GM21528 (cell line): ENCODE data around the gene SBF2.
"Not testable (repeated sequence)": the region's sequence is repeated elsewhere in the genome, so short reads cannot be mapped to it uniquely, and the experiment has no call there.

Source experiments
- ATAC-seq: cut with Tn5 transposase; IDR thresholded peaks from one replicate; pipeline ENCODE4 v1.9.1; 2021; ENCODE audit warnings: mild to moderate bottlenecking, moderate library complexity; ENCODE audit not compliant: unreplicated experiment, low FRiP score

SBF2 gene

DNA sequence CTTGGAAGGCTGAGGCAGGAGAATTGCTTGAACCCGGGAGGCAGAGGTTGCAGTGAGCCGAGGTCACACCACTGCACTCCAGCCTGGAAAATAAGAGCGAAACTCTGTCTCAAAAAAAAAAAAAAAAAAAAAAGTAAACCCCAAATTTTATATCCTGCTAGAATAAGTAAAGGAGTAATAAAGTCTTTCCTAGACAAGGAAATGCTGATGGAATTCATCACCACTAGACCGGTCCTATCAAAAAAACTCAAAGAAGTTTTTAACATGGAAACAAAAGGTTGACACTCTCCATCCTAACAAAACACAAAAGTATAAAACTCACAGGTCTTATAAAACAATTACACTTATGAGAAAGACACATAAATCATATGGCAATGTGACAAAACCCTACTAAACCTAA, 213.9 kb downstream of the SBF2 start:
- ATAC-seq, result no peak

DNA sequence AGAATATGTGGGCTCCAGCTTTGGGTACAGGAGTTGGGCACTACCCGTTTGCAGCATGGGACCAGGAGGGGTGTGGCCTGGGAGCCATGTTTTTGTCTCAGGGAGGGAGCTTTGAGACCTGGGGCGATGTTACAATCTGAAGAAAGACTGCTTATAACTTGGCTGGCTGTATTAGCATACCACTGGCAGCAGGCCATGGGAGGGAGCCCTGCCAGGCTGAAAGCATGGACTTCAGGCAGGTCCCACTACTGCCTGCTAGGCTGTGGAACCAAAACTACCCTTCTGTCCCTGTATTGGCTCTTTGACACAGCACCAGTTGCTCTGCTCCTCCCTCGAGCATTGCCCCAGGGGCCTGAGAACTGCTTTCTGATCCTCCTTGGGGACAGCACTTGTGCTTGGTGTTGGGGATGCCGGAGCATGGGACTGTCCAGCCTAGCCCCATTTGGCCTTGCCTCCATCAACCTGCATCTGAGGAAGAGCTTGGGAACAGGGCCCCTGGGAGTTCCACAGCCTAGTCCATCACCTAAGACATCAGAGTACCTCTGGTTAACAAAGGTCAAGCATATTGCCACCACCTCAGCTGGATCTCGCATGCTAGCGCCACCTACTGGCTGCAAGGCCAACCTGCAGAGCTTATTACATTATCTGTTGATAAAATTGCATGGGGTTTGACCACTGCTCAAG, 217.4 kb downstream of the SBF2 start:
- peak; percentile 81 for ATAC-seq

DNA sequence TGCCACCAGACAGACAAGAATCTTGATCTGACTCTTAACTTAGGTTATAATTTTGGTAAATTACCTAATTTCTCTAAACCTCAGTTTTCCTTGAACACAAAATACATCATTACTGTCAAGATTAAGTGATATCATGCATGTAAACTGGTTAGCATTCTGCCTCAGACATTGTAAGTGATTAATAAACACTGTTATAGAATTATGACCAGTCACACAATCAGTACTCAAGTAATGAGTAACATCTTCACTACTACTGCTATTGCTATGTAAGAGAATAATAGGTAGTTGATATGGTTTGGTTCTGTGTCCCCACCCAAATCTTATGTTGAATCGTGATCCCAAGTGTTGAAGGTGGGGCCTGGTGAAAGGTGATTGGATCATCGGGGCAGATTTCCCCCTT, 218.9 kb downstream of the SBF2 start:
- ATAC-seq, result no peak

DNA sequence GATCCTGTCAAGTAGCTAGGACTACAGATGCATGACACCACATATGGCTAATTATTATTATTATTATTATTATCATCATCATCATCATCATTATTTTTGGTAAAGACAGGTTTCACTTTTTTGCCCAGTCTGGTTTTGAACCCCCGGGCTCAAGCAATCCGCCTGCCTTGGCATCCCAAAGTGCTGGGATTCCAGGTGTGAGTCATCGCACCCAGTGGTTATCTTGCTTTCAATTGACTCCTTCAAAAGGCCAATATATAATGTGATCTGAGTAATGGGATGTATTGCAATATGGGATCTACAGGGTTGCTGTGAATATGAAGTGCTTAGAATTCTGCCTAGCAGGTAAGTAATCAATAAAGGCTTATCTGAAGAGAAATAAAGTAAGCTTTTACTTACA, 221.2 kb downstream of the SBF2 start:
- no peak for ATAC-seq

DNA sequence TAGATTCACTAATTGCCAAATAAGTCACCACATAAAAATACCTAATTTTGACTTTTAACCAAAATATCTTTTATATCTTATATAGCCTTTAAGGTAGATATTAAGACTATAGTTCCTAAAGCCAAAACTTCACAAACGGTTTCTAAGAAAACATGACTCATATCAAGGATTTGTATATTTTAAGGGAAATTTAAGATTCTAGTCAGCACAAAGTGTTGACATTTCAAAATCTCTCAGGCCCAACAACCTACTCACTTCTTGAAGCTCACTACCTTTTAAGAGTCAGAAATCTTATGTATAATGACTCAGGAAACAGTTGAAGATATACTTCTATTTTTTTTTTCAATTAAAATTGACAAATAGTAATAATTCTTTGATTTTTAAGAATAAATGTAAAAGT, 221.9 kb downstream of the SBF2 start:
- no peak for ATAC-seq

DNA sequence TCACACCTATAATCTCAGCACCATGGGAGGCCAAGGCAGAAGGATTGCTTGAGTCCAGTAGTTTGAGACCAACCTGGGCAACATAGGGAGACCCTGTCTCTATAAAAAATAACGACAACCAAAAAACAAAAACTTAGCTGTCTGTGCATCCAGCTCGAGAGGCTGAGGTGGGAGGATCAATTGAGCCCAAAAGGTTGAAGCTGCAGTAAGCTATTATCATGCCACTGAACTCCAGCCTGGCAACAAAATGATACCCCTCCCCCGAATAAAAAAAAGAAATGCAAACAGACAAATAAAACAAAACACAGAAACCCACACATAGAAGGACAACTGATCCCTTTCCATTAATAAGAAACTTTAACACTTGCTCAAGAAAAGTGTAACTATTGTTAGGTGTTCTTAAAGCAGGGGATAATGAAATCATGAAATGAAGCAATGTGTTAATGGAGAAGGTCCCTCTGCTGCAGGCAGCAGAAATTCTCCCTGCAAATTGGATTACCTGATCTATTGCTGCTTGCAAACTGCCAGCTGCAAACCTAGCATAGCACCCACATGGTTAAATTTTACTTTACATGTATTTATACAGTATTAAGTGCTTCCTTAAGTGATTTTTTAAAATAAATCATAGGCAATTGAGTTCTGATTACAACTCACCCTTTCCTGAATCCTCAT, 226.3 kb downstream of the SBF2 start:
- no peak for ATAC-seq

DNA sequence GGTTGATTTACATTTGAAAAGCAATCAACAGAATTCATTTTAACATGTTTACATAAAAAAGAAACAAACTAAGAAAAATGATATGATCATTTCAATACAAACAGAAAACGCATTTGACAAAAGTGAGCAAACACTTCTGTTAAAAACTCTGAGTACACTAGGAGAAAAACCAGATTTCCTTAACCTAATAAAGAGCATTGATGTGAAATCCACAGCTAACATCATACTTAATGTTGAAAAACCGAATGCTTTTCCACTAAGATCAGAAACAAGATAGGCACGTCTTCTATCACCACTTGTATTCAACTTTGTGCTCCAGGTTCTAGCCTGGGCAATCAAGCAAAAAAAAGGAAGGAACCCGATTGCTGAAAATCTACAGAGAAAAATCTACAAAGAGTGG, 227.6 kb downstream of the SBF2 start:
- ATAC-seq, result no peak

DNA sequence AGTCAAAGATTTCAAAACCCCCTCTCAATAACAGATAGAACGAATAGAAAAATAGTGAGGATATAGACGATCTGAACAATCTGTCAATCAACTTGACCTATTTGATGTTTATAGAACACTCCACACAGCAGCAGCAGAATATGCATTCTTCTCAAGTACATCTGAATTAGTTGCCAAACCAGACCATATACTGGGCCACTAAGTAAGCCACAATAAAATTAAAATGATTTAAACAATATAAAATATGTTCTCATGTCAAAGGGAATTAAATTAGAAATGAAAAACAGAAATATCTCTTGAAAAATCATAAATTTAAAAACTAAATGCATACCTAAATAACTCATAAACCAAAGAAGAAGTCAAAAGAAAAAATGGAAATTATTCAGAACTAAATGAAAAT, 229.2 kb downstream of the SBF2 start:
- ATAC-seq, result no peak

DNA sequence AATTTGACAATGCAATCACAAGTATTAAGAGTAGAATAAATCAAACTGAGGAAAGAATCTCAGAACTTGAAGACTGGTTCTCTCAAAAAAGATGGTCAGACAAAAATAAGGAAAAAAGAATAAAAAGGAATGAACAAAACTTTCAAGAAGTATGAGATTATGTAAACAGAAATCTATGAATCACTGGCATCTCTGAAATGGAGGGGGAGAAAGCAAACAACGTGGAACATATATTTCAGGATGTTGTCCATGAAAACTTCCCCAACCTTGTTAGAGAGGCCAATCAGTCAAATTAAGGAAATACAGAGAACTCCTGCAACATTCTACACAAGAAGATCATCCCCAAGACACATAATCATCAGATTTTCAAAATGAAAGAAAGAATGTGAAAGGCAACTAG, 235.7 kb downstream of the SBF2 start:
- ATAC-seq, result no peak

DNA sequence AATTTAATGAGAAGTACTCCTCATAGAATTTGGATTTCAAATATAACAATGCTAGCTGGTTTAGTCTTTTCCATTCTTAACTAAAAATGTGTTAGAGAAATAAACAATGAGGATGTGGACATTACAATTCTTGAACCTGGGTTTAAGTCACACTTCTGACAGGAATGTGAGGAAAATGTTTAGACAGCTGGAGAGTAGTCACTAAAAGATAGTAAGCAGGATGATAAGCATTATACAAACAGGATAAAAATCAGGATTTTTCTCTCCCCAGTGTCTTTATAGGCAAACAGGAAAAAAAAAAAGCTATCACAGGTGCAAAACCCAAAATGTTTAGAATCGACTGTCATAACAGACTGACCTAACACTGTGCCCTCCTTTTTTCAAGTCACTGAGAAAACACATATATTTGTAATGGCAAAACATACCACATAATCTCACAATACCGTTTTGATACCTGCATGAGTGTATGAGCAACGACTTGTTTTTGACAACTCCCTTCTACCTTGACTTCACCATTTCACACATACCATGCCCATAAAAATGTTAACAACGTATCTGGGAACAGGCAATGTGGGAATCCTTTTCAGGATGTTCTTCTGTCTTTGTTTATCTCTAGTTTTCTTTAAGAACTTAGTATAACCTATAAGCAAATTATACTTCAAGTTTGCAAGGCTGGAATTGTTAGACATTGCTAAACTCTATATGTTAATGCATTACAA, 242.0 kb downstream of the SBF2 start:
- no peak for ATAC-seq

DNA sequence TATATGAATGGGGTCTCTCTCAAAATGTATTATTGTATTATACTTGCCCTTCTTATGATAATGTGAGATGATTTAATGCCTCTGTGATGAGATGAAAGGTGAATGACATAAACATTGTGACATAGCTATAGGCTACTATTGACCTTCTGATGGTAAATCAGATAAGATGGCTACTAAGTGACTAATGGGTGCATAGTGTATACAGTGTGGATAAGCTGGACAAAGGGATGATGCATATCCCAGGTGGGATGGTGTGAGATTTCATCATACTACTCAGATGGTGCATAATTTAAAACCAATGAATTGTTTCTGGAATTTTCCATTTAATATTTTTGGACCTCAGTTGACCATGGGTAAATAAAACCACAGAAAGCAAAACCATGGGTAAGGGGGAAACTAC, 243.5 kb downstream of the SBF2 start:
- no peak for ATAC-seq

DNA sequence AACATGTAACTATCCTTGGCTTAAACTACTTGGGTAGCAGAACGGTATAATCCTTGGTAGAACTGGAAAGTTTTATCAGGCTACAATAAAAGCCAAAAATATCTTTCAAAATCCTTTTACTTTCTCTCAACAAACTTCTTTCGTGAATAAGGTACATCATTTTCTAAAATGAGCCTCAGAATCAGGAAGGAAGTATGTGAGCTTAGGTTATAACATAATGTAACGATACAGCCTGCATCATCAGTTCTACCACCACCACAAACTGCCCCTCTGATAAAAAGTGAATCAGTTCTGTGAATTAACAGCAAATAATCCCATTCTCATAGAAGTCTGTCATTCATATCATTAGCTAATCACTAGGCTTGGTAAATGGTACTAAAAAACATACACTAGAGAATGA, 244.3 kb downstream of the SBF2 start:
- ATAC-seq, result no peak

DNA sequence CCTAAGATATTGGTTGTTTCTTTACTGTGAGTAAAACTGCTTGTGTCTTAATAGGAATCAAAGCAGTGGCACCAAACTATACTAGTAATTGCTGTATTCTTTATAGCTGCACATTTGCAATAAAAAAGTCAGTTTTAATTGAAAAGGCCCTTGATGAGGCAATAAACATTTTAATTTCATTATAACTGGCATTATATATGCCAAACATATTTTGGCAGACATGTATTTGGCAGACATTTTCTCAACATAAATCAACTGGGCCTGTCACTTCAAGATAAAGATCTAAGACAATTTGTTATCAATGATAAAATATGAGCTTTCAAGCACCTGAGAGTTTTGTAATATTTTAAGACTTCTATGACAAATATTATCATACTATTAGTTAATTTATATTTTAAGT, 245.7 kb downstream of the SBF2 start:
- ATAC-seq, result no peak

DNA sequence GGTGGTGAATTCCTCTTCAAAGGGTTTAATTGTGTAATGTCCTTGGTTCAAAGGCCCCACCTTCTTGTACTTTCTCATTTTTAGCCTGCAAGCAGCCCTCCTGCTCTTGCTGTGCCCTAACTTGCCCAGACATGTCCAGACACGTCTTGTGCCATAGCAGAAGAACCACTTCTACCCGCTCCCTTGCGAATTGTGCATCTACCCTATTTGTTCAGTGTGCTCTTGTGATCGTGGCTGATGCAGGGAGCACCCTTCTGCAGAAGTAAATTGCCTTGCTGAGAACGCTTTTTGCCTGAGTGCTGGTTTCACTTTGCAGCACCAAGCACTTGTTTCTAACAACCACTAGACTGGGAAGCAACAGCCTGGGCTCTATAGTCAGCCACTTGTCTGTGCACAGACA, 249.4 kb downstream of the SBF2 start:
- ATAC-seq, result no peak

DNA sequence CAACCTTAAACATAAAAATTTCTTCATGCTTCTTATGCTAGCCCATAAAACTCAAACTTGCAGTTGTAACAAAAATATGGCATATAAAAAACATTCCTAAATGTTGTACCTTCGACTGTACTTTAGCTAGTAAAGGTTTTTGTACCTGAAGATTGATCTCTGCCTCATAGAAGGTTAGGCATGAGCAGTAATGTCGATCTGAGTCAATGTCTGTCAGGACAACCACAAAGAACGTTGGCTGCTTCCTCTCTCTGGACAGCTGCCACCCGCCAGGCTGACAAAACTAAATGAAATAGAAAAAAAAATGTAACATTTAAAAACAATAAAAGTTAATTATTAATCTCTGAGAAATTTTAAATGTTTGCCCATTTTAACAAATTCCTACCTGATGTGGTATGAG, 251.3 kb downstream of the SBF2 start:
- no peak for ATAC-seq

DNA sequence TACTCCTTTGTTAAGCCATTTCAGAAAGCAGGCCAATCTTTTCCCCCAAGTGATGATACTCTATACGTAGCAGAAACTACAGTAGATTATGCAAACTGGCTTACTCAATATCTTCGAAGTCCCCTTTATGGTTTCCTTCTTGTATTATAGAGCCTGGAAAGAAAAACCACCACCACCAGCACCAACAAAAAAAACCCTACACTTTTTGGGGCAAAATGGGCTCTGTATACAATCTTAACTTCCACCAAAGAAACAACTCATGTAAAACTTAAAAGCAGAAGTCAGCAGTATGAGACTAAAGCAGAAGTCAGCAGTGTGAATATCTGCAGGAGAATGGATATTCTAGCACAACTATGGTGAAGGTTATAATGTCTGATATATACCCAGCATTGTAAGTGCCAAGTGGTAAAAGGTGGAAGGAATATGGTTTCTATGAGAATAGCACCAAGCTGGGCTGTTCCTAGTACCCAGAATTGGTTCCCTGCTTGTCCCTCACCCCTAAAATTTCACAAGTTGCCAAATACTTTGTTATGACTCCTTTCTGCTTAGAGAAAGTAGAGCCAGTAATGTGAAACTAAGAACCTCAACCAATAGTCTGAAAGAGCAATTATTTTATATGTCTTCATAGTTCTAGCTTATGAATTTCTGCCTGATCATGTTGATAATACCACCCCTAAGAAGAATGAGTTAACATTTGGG, 252.1 kb downstream of the SBF2 start:
- ATAC-seq, result no peak

DNA sequence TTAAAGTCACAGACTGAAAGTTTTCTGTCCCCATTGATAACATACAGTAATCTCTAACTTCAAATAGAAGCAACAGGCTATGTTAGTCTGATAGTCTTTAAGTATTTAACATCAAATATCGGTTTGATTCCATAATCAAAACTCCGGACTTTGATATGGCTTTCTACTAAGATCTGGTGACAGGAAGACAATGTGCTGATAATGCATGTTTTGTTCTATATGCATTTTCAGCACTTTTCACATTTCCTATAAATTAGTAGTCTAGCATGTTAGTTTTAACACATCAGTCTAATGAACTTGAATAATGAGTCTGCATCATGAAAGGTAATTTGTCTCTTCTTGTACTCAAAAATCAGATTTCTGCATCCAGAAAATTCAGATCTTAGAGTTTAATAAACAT, 252.7 kb downstream of the SBF2 start:
- ATAC-seq, result no peak

DNA sequence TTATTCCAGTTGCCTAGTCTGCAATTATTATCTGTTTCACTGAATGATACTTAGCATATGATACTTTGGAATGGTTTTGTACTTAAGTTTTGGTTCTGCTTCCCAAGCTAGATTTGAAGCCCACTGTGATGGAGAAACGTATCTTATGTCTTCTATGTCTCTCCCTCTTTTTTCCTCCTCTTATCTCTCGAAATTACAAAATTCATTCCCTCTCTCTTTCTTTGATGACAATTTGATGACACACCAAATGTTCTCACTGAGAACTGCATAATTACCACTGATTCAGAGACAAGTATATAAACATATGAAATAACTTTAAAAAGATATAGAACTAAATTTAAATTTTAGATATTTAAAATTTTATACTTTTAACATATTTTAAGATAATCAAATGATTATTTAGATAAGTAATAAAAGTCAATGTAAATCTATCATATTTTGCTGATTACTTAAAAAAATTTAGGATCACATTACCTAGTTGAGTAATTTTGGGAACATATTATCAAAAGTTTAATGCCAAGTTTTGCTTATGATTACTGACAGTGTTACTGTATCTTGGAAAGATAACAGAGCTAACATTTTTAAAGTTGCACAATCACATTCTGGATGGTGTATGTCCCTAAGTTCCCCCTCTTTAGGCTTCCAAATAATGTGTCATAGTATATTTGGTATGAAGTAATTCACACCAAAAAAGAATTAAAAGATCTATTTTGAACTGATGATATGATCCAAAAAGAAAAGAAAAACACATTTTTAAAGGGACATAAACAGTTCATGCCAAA, 255.3 kb downstream of the SBF2 start:
- no peak for ATAC-seq

DNA sequence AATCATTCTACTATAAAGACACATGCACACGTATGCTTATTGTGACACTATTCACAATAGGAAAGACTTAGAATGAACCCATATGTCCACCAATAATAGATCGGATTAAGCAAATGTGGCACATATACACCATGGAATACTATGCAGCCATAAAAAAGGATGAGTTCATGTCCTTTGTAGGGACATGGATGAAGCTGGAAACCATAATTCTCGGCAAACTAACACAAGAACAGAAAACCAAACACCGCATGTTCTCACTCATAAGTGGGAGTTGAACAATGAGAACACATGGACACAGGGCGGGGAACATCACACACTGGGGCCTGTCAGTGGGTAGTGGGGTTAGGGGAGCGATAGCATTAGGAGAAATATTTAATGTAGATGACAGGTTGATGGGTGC, 258.1 kb downstream of the SBF2 start:
- not testable (repeated sequence) for ATAC-seq

DNA sequence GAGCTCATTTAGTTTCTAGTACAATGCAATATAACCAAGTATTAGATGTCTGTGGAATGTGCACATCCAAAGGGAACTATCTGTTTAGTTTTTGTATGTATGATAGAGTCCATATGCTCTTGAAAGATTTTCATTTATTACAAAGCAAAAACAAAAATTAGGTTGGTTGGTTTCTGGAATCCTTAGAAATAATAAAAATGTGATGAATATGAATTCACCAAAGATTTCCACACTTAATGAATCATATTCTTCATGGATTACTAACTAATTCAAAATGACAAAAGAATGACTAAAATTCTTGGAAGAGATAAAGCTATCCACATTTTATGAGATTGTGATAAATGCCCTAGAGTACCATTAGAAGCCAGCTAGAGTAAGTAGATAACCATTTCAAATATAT, 261.1 kb downstream of the SBF2 start:
- no peak for ATAC-seq

DNA sequence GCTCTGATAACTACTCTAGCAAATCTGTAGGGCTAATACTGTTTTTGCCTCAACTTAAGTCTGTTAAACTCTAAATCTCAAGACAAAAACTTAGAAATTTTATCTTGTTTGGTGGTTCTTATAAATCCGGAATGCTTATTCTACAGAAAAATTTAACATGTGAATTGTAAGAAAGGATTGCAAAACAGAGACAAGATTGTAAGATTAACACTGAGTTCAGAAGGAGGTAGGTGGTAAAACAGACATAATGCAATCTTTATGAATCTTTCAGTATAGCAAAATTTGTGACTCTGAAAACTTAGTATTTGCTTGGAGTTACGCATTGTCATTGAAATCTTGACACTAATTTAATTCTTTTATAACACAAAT, 263.9 kb downstream of the SBF2 start:
- no peak for ATAC-seq
